Measurements from ENCODE around the gene MAPRE2.

The MAPRE2 gene

GRCh38 chr18:35061804-35062203 is 20.6 kb downstream of the MAPRE2 start:
- no peak overlapping the region for H3K27ac ChIP-seq
- no peak for TF ChIP-seq ZFX (IDR thresholded peaks at IDR 0.05; ENCODE audit: borderline replicate concordance)
- TF ChIP-seq, protein P1, sequence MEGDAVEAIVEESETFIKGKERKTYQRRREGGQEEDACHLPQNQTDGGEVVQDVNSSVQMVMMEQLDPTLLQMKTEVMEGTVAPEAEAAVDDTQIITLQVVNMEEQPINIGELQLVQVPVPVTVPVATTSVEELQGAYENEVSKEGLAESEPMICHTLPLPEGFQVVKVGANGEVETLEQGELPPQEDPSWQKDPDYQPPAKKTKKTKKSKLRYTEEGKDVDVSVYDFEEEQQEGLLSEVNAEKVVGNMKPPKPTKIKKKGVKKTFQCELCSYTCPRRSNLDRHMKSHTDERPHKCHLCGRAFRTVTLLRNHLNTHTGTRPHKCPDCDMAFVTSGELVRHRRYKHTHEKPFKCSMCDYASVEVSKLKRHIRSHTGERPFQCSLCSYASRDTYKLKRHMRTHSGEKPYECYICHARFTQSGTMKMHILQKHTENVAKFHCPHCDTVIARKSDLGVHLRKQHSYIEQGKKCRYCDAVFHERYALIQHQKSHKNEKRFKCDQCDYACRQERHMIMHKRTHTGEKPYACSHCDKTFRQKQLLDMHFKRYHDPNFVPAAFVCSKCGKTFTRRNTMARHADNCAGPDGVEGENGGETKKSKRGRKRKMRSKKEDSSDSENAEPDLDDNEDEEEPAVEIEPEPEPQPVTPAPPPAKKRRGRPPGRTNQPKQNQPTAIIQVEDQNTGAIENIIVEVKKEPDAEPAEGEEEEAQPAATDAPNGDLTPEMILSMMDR (IDR thresholded peaks at IDR 0.05), result no peak

DNA sequence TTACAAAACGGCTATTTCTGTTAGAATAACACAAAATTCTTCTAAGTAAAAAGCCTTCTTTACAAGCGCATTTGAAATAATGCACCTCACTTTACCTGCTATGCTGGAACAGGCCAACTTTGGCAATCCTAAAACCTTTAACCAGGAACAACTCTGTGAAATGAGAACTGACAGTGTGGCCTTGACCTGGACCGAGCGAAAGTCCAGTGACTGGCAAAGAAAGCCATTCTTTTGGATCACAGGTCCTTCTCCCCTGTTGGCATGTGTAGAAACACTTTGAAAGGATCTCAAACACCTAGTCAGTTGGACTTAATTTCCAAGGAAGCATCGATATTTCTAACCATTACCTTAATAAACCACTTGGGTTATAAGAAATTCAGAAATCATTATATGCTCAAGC is 21.2 kb downstream of the MAPRE2 start:
- no peak for TF ChIP-seq ZFX (IDR thresholded peaks at IDR 0.05; ENCODE audit: borderline replicate concordance)
- TF ChIP-seq, protein P1 (IDR thresholded peaks at IDR 0.05), result no peak
- no peak overlapping the region for H3K27ac ChIP-seq

GRCh38 chr18:35063875-35064690 is 22.9 kb downstream of the MAPRE2 start:
- H3K27ac ChIP-seq, result no peak overlapping the region
- TF ChIP-seq ZFX (IDR thresholded peaks at IDR 0.05; ENCODE audit: borderline replicate concordance), result no peak
- TF ChIP-seq, protein P1 (IDR thresholded peaks at IDR 0.05), result no peak

- no peak for TF ChIP-seq ZFX (IDR thresholded peaks at IDR 0.05; ENCODE audit: borderline replicate concordance)
- TF ChIP-seq, protein P1 (IDR thresholded peaks at IDR 0.05), result no peak
- no peak overlapping the region for H3K27ac ChIP-seq
These were observed 26.2 kb downstream of the MAPRE2 start for GRCh38 chr18:35067454-35067853.

DNA sequence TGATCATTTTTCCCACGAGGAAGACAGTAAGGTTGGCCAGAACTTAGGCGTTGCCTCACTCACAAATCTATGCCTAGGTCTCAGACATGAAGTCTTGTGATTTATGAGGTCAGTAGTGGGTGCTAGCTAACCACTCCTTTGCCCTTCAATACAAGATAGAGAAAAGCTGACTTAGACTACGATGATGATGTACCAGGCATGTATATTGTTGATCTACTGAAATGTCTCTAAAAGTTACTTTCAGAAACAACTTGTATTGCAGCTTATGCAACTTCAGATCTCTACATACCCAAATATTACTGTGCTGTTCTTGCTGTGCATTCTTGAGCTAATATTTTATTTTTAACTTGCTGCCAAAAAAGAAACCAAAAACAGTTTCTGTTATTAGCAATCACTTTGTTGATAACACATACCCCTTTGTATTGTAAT is 30.6 kb downstream of the MAPRE2 start:
- TF ChIP-seq, protein P1 (IDR thresholded peaks at IDR 0.05), result no peak
- no peak for TF ChIP-seq ZFX (IDR thresholded peaks at IDR 0.05; ENCODE audit: borderline replicate concordance)
- H3K27ac ChIP-seq, result no peak overlapping the region

DNA sequence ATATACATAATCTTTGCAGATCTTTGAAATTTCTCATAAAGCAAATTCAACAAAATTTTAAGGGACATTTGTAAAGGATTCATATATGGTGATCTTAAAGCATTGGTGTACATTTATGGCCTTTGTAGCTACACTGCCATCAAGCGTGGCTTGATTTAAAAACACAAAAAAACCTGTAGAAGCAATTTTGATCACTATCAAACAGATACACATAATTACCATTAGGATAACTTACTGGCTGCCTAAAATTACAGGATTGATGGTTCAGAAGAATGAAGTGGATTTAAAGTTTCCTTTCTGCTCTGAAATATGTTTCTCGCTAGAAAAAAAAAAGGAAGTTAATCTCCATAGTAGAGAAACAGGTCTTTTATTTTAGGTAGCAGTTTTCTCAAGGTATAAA is 31.4 kb downstream of the MAPRE2 start:
- TF ChIP-seq, protein P1 (IDR thresholded peaks at IDR 0.05), result no peak
- TF ChIP-seq ZFX (IDR thresholded peaks at IDR 0.05; ENCODE audit: borderline replicate concordance), result no peak

More for the DNA sequence above, 31.4 kb downstream of the MAPRE2 start:
- no peak overlapping the region for H3K27ac ChIP-seq
